IMR-90 (cell line): Measurements from ENCODE around the gene CHN2. TPM values are rescaled to one million over a fixed set of nuclear protein-coding genes. Genes with fewer than 3 reads are reported as not detected.

Source experiments
- ATAC-seq: fragments of 200-7000 bp; cut with Tn5 transposase; 2 replicates; pipeline ENCODE4 v1.9.1; 2020; ENCODE audit warnings: low read depth, mild to moderate bottlenecking, moderate library complexity
- BruUV-seq: library from RNA; stranded (reverse); fragments of 400-500 nt; replicated peaks from 2 replicates; lab custom pipeline; 2021; lab: Mats Ljungman, UMichigan
- CTCF ChIA-PET: fragments of 300-600 bp; formaldehyde crosslinking; extraction: SDS; loops from one replicate; lab custom pipeline; 2021; ENCODE audit warnings: antibody characterized with exemption; lab: Yijun Ruan, JAX
- POLR2A ChIA-PET: fragments of 300-600 bp; sonication (Branson Sonifier 250); formaldehyde crosslinking; loops from one replicate; lab custom pipeline; 2022; ENCODE audit warnings: antibody characterized with exemption; ENCODE audit not compliant: unreplicated experiment; lab: Charles Lee
- DNase-seq: peaks from one replicate; pipeline ENCODE4 v3.0.0; 2013
- H2AFZ ChIP-seq: replicated peaks from 2 replicates; pipeline ENCODE3; 2013; ENCODE audit warnings: low read length, mild to moderate bottlenecking; ENCODE audit not compliant: poor library complexity
- H2AK5ac ChIP-seq: 2 replicates; pipeline ENCODE4 v1.6.1; 2013; ENCODE audit warnings: low read depth, low read length, inconsistent platforms
- H2AK9ac ChIP-seq: replicated peaks from 2 replicates; pipeline ENCODE3; 2013; ENCODE audit warnings: mild to moderate bottlenecking, low read depth, low read length, moderate library complexity; ENCODE audit not compliant: poor library complexity
- H2BK120ac ChIP-seq: 2 replicates; pipeline ENCODE4 v1.6.1; 2013; ENCODE audit warnings: low read depth, low read length, inconsistent platforms
- H2BK15ac ChIP-seq: 3 replicates; pipeline ENCODE4 v1.6.1; 2013; ENCODE audit warnings: low read depth, low read length, inconsistent platforms
- H2BK20ac ChIP-seq: 2 replicates; pipeline ENCODE4 v1.6.1; 2013; ENCODE audit warnings: low read depth, mild to moderate bottlenecking, inconsistent platforms, low read length, moderate library complexity
- H2BK5ac ChIP-seq: 2 replicates; pipeline ENCODE4 v1.6.1; 2013; ENCODE audit warnings: mild to moderate bottlenecking, low read depth, low read length, inconsistent platforms; ENCODE audit not compliant: poor library complexity, severe bottlenecking
- H3K14ac ChIP-seq: replicated peaks from 2 replicates; pipeline ENCODE4 v1.6.1; 2013; ENCODE audit warnings: low read depth, low read length, inconsistent platforms
- H3K18ac ChIP-seq: 2 replicates; pipeline ENCODE4 v1.6.1; 2013; ENCODE audit warnings: low read depth, low read length, control low read depth
- H3K23ac ChIP-seq: 2 replicates; pipeline ENCODE4 v1.6.1; 2013; ENCODE audit warnings: low read depth, low read length, inconsistent platforms
- H3K27ac ChIP-seq: 2 replicates; pipeline ENCODE4 v1.5.1; 2013; ENCODE audit warnings: mild to moderate bottlenecking, control low read depth, low read length; ENCODE audit not compliant: insufficient read depth
- H3K27me3 ChIP-seq: 2 replicates; pipeline ENCODE4 v1.6.1; 2013; ENCODE audit warnings: low read length; ENCODE audit not compliant: control insufficient read depth, insufficient read depth
- H3K36me3 ChIP-seq: 2 replicates; pipeline ENCODE4 v1.6.1; 2013; ENCODE audit warnings: low read length, mixed read lengths; ENCODE audit not compliant: control insufficient read depth, insufficient read depth
- H3K4ac ChIP-seq: 2 replicates; pipeline ENCODE4 v1.6.1; 2013; ENCODE audit warnings: low read depth, low read length, inconsistent platforms
- H3K4me1 ChIP-seq: 2 replicates; pipeline ENCODE4 v1.6.1; 2013; ENCODE audit warnings: low read length, mixed read lengths; ENCODE audit not compliant: control insufficient read depth, insufficient read depth
- H3K4me2 ChIP-seq: 2 replicates; pipeline ENCODE4 v1.6.1; 2013; ENCODE audit warnings: low read depth, mild to moderate bottlenecking, control low read depth, low read length, moderate library complexity
- H3K4me3 ChIP-seq: 2 replicates; pipeline ENCODE4 v1.5.1; 2013; ENCODE audit warnings: low read depth, mild to moderate bottlenecking, control low read depth, low read length, moderate library complexity; ENCODE audit not compliant: insufficient read depth
- H3K56ac ChIP-seq: 2 replicates; pipeline ENCODE4 v1.6.1; 2013; ENCODE audit warnings: low read length, inconsistent platforms; ENCODE audit not compliant: insufficient read depth; ENCODE audit errors: extremely low read depth
- H3K79me1 ChIP-seq, 2 experiments: 2 replicates each; pipeline ENCODE4 v1.6.1; 2013; ENCODE audit warnings: low read length in 2 of 2, inconsistent platforms in 1 of 2, low read depth in 1 of 2
- H3K9ac ChIP-seq: 2 replicates; pipeline ENCODE4 v1.6.1; 2013; ENCODE audit warnings: low read depth, low read length, control low read depth
- H3K9me1 ChIP-seq: 2 replicates; pipeline ENCODE4 v1.6.1; 2013; ENCODE audit warnings: low read length, inconsistent platforms; ENCODE audit not compliant: insufficient read depth
- H3K9me3 ChIP-seq: 2 replicates; pipeline ENCODE4 v1.6.1; 2013; ENCODE audit warnings: low read length; ENCODE audit not compliant: control insufficient read depth, insufficient read depth
- H4K20me1 ChIP-seq: 2 replicates; pipeline ENCODE4 v1.6.1; 2013; ENCODE audit warnings: low read length, inconsistent platforms; ENCODE audit not compliant: insufficient read depth
- H4K5ac ChIP-seq: 2 replicates; pipeline ENCODE4 v1.6.1; 2013; ENCODE audit warnings: mild to moderate bottlenecking, low read depth, low read length, control low read depth
- H4K8ac ChIP-seq, 2 experiments: 2 replicates each; pipeline ENCODE4 v1.6.1; 2013; ENCODE audit warnings: low read depth in 2 of 2, low read length in 2 of 2, control low read depth in 1 of 2, inconsistent platforms in 1 of 2
- H4K91ac ChIP-seq: 2 replicates; pipeline ENCODE4 v1.6.1; 2013; ENCODE audit warnings: low read depth, low read length, inconsistent platforms; ENCODE audit not compliant: insufficient read depth
- BHLHE40 ChIP-seq: fragments of 150-350 bp; IDR thresholded peaks from 2 replicates; pipeline ENCODE4 v1.6.1; 2016; ENCODE audit warnings: mild to moderate bottlenecking, low read depth, low read length
- CEBPB ChIP-seq: IDR thresholded peaks from 2 replicates; pipeline ENCODE4 v1.6.1; 2012; ENCODE audit warnings: low read depth, low read length, improper control_type of control experiment
- CTCF ChIP-seq: conservative IDR thresholded peaks from 2 replicates; pipeline ENCODE4 v1.5.1; 2012; ENCODE audit warnings: mild to moderate bottlenecking, low read depth, low read length, improper control_type of control experiment
- MAZ ChIP-seq: IDR thresholded peaks from 2 replicates; pipeline ENCODE4 v1.6.1; 2012; ENCODE audit warnings: low read depth, mild to moderate bottlenecking, low read length, improper control_type of control experiment, moderate library complexity, borderline replicate concordance
- MXI1 ChIP-seq: IDR thresholded peaks from 2 replicates; pipeline ENCODE4 v1.6.1; 2012; ENCODE audit warnings: low read depth, mild to moderate bottlenecking, low read length, moderate library complexity, borderline replicate concordance
- NFE2L2 ChIP-seq: fragments of 150-350 bp; IDR thresholded peaks from 2 replicates; pipeline ENCODE4 v1.6.1; 2016; ENCODE audit warnings: low read depth, mild to moderate bottlenecking, low read length
- POLR2A ChIP-seq: IDR thresholded peaks from 2 replicates; pipeline ENCODE4 v1.6.1; 2012; ENCODE audit warnings: mild to moderate bottlenecking, low read depth, low read length
- RAD21 ChIP-seq: IDR thresholded peaks from 2 replicates; pipeline ENCODE4 v1.6.1; 2012; ENCODE audit warnings: low read length, improper control_type of control experiment
- RFX5 ChIP-seq: IDR thresholded peaks from 2 replicates; pipeline ENCODE4 v1.8.0; 2012; ENCODE audit warnings: low read depth, mild to moderate bottlenecking, low read length, moderate library complexity
- SMC3 ChIP-seq: fragments of 150-350 bp; IDR thresholded peaks from 2 replicates; pipeline ENCODE4 v1.6.1; 2016; ENCODE audit warnings: low read depth, mild to moderate bottlenecking, antibody characterized with exemption, low read length, moderate library complexity
- USF2 ChIP-seq: fragments of 150-350 bp; IDR thresholded peaks from 2 replicates; pipeline ENCODE4 v1.6.1; 2017; ENCODE audit warnings: mild to moderate bottlenecking, antibody characterized with exemption, low read length, low read depth
- WGBS, 2 experiments: methylation state at CpG; one replicate each; pipeline versions ENCODE4 v1.1.5 to v1.1.7; 2013; ENCODE audit warnings: missing lambda C conversion rate in 2 of 2; ENCODE audit not compliant: insufficient read length in 1 of 2; ENCODE audit errors: extremely low coverage in 2 of 2; 5-methylcytosine and 5-hydroxymethylcytosine counted together
- dilution Hi-C: fragments of 300-500 bp; cut with HindIII; formaldehyde crosslinking; loops from one replicate; pipeline ENCODE4 v1.14.3; 2018; ENCODE audit warnings: low sequenced_read_pairs; ENCODE audit not compliant: unreplicated experiment
- in situ Hi-C: fragments of 300-500 bp; cut with MboI; formaldehyde crosslinking; loops from 3 replicates; pipeline ENCODE4 v1.14.3; 2019; ENCODE audit warnings: low sequenced_read_pairs, inconsistent platforms, mixed read lengths
- intact Hi-C: fragments of 100-400 bp; cut with micrococcal nuclease; formaldehyde crosslinking; loops from 2 replicates; pipeline ENCODE4 v1.10.0; 2022
- polyA plus RNA-seq, 3 experiments: library from polyadenylated mRNA; depleted of rRNA; stranded (reverse); fragments of >200 nt; gene quantifications; 2 replicates each; pipeline ENCODE4 v1.2.3, GENCODE V29; 2012; ENCODE audit warnings: low replicate concordance in 1 of 3
- total RNA-seq: library from RNA; depleted of rRNA; stranded (reverse); fragments of >200 nt; gene quantifications from 2 replicates; pipeline ENCODE4 v1.2.3, GENCODE V29; 2012

Gene CHN2
- total and polyA plus RNA-seq, 2 of the 4 experiments (the other 2 are of a cell fraction) = not detected

GRCh38 chr7:29408841-29409243 is 214.3 kb downstream of the CHN2 start:
- no peak for TF ChIP-seq MAZ
- no peak for TF ChIP-seq POLR2A
- peak; percentile 76 for TF ChIP-seq SMC3
- no peak for TF ChIP-seq USF2
- TF ChIP-seq CEBPB = peak; percentile 28; the same call in 1 of the 2 replicates
- TF ChIP-seq BHLHE40 = no peak
- peak; percentile 76 for TF ChIP-seq RAD21
- no peak for TF ChIP-seq RFX5
- peak; percentile 80 for TF ChIP-seq CTCF
- TF ChIP-seq MXI1 = no peak
- no peak for TF ChIP-seq NFE2L2
- intact Hi-C loops = loop anchor here (1.0 to 10.0 kb wide), 5 partner anchors 220 to 1024 kb away; no protein-coding TSS in a partner anchor
- Histone ChIP-seq H3K27ac (no peak overlapping the region), H3K4ac (no peak overlapping the region), H2AFZ (no peak overlapping the region), H2BK5ac (no peak overlapping the region), H3K9me3 (no peaks in the 10 kb centered on the region), H4K20me1 (no peaks in the 10 kb centered on the region), H2AK5ac (no peak overlapping the region), H2BK15ac (no peak overlapping the region), H3K79me1 (no peaks in the 10 kb centered on the region), H2BK120ac (no peak overlapping the region), H3K27me3 (peaks cover 1% of the 10 kb centered on the region; the same call in 1 of the 2 replicates), H3K9me1 (no peaks in the 10 kb centered on the region), H3K18ac (no peak overlapping the region), H3K36me3 (no peaks in the 10 kb centered on the region), H4K8ac (no peak overlapping the region), H2AK9ac (no peak overlapping the region), H3K4me2 (no peak overlapping the region), H3K4me3 (no peak overlapping the region), H3K9ac (no peak overlapping the region), H3K14ac (no peak overlapping the region), H4K91ac (no peak overlapping the region), H4K5ac (no peak overlapping the region), H3K23ac (no peak overlapping the region), H3K56ac (no peak overlapping the region), H3K4me1 (no peaks in the 10 kb centered on the region), H2BK20ac (no peak overlapping the region)
- ATAC-seq = peak; percentile 87
- ChIA-PET POLR2A (no interaction called here), CTCF (interaction anchor here (0.5 to 2.9 kb wide), 13 partner anchors 13 to 490 kb away, joined by 3 to 30 read pairs (median 4); no protein-coding TSS in a partner anchor)
- in situ Hi-C loops = loop anchor here (5.0 to 10.0 kb wide), 2 partner anchors 304 to 482 kb away; no protein-coding TSS in a partner anchor
- peak; percentile 63 for DNase-seq
- dilution Hi-C loops = no loop called here
- WGBS, 2 experiments = no CpG with 5 or more reads among the region's 7 CpGs
- no TSS peak for BruUV-seq
